HG02763 (cell line): ENCODE measurements around the gene IMPG1.
"Not testable (repeated sequence)": the region's sequence is repeated elsewhere in the genome, so short reads cannot be mapped to it uniquely, and the experiment has no call there.

ENCODE experiments used
- ATAC-seq: cut with Tn5 transposase; IDR thresholded peaks from one replicate; pipeline ENCODE4 v1.9.1; 2021; ENCODE audit warnings: mild to moderate bottlenecking, moderate library complexity; ENCODE audit not compliant: unreplicated experiment

The IMPG1 gene

GRCh38 chr6:75947935-75948334 is 124.5 kb downstream of the IMPG1 start:
- ATAC-seq = no peak

GRCh38 chr6:75946146-75946831 is 126.2 kb downstream of the IMPG1 start:
- ATAC-seq = no peak

- no peak for ATAC-seq
Observed at GRCh38 chr6:75943381-75943780, 129.1 kb downstream of the IMPG1 start.

- ATAC-seq = no peak
Observed at GRCh38 chr6:75941509-75941908, 131.0 kb downstream of the IMPG1 start.

- no peak for ATAC-seq
Observed at GRCh38 chr6:75940564-75940963, 131.9 kb downstream of the IMPG1 start.

- no peak for ATAC-seq
Observed at GRCh38 chr6:75937846-75938245, 134.6 kb downstream of the IMPG1 start.

GRCh38 chr6:75936682-75937081 is 135.8 kb downstream of the IMPG1 start:
- ATAC-seq = no peak

GRCh38 chr6:75935473-75935793 is 137.0 kb downstream of the IMPG1 start:
- ATAC-seq = peak; percentile 11

- peak; percentile 78 for ATAC-seq
Observed at GRCh38 chr6:75934643-75935472, 137.6 kb downstream of the IMPG1 start.

GRCh38 chr6:75933387-75933975 is 139.0 kb downstream of the IMPG1 start:
- no peak for ATAC-seq

GRCh38 chr6:75932067-75932466 is 140.4 kb downstream of the IMPG1 start:
- ATAC-seq = no peak

GRCh38 chr6:75931011-75931680 is 141.3 kb downstream of the IMPG1 start:
- ATAC-seq = no peak

- ATAC-seq = no peak
Observed at GRCh38 chr6:75926293-75927168, 145.9 kb downstream of the IMPG1 start.

GRCh38 chr6:75922226-75922625 is 150.2 kb downstream of the IMPG1 start:
- no peak for ATAC-seq

GRCh38 chr6:75913040-75913439 is 159.4 kb downstream of the IMPG1 start:
- no peak for ATAC-seq

GRCh38 chr6:75907444-75907843 is 165.0 kb downstream of the IMPG1 start:
- ATAC-seq = no peak

GRCh38 chr6:75906871-75907270 is 165.6 kb downstream of the IMPG1 start:
- ATAC-seq = no peak

- ATAC-seq = not testable (repeated sequence)
Observed at GRCh38 chr6:75905129-75905528, 167.3 kb downstream of the IMPG1 start.

- not testable (repeated sequence) for ATAC-seq
Observed at GRCh38 chr6:75900216-75900615, 172.2 kb downstream of the IMPG1 start.

- no peak for ATAC-seq
Observed at GRCh38 chr6:75896526-75896925, 175.9 kb downstream of the IMPG1 start.

- no peak for ATAC-seq
Observed at GRCh38 chr6:75893776-75894152, 178.7 kb downstream of the IMPG1 start.
